ENCODE results near the gene OSBP2.

OSBP2 gene

DNA sequence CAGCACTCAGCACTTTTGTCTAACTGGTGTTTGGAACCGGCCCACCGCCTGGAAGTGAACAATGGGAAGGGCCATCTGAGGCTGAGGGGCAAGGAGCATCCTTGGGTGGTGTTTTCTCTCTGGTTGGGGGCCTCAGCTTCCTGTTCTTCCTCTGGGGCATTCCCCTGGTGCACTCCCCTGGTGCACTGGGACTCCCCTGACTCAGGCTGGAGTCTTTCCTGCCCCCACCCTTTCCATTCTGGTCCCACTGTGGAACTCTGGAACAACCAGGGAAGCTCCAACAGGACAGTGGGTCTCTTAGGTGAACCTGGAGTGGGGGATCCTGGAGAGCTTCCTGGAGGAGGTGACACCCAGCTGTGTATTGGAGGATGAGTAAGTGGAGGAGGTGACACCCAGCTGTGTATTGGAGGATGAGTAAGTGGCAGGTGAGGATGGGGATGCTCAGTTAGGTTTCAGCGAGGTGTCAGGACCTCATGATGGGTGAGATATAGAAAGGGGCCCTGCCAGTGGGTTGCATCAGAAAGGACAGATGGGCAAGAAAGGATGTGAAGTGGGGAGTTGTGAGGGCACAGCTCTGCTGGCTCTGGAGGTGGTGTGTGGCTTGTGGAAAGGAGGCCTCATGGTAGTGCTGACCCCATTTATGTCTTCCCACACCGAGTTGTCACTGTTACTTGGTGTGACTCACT lies 132.1 kb downstream of the OSBP2 start:
- Histone ChIP-seq H2BK120ac (ENCODE audit: low read depth, low read length) (no peak overlapping the region), H3K79me1 (ENCODE audit: low read length) (no peaks in the 10 kb centered on the region), H2BK5ac (ENCODE audit: low read length) (no peak overlapping the region), H3K18ac (ENCODE audit: low read length) (no peak overlapping the region), H2BK15ac (replicated peaks; ENCODE audit: low read depth) (no peak overlapping the region), H4K8ac (ENCODE audit: low read depth, low read length) (no peak overlapping the region), H3K4ac (ENCODE audit: low read depth, low read length) (no peak overlapping the region), H3K4me2 (ENCODE audit: low read length) (no peak overlapping the region), H3K4me1 (ENCODE audit: control insufficient read depth, low read depth, low read length) (no peaks in the 10 kb centered on the region), H3K23ac (ENCODE audit: low read length) (no peak overlapping the region), H3K79me2 (ENCODE audit: control insufficient read depth, insufficient read depth, low read length) (no peaks in the 10 kb centered on the region), H3K27me3 (ENCODE audit: insufficient read depth, low read length, poor library complexity) (peaks cover 13% of the 10 kb centered on the region), H3K56ac (ENCODE audit: low read length) (no peak overlapping the region), H2AK5ac (ENCODE audit: low read length) (no peak overlapping the region), H4K5ac (ENCODE audit: low read length) (no peak overlapping the region), H3K9ac (ENCODE audit: low read length) (no peak overlapping the region), H3K27ac (ENCODE audit: low read depth, low read length) (no peak overlapping the region), H3K4me3 (ENCODE audit: low read length) (no peak overlapping the region), H3K36me3 (ENCODE audit: control insufficient read depth, insufficient read depth, low read length) (no peaks in the 10 kb centered on the region)
- no peak for DNase-seq
- WGBS (ENCODE audit: extremely low coverage, insufficient coverage, low lambda C conversion rate), result no CpG with 5 or more reads among the region's 4 CpGs

DNA sequence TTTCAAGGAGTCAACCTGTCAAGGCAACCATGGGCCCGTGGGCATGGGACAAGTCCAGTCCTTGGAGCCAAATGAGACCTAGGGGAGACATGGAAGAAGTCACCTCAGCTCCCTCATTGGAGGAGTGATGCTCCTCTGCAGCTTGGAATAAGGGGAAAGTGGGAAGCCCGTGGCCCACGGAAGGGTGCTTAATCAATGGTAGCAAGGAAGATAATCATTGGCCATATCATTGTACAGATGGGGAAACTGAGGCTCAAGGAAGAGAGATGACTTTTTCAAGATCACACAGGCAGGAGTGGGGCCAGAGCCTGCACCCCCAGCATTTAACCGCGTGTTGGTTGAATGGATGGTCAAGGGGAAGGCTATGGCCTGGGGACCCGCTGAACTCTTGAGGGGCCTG lies 133.0 kb downstream of the OSBP2 start:
- H3K4me2 ChIP-seq (ENCODE audit: low read length), result no peak overlapping the region
- H3K4ac ChIP-seq (ENCODE audit: low read depth, low read length), result no peak overlapping the region
- no peaks in the 10 kb centered on the region for H3K79me1 ChIP-seq (ENCODE audit: low read length)
- no peak overlapping the region for H4K5ac ChIP-seq (ENCODE audit: low read length)
- no peak overlapping the region for H2BK120ac ChIP-seq (ENCODE audit: low read depth, low read length)
- peaks cover 6% of the 10 kb centered on the region for H3K27me3 ChIP-seq (ENCODE audit: insufficient read depth, low read length, poor library complexity)
- no peaks in the 10 kb centered on the region for H3K4me1 ChIP-seq (ENCODE audit: control insufficient read depth, low read depth, low read length)
- no peak overlapping the region for H3K18ac ChIP-seq (ENCODE audit: low read length)
- H3K36me3 ChIP-seq (ENCODE audit: control insufficient read depth, insufficient read depth, low read length), result no peaks in the 10 kb centered on the region
- no peak overlapping the region for H2BK15ac ChIP-seq (replicated peaks; ENCODE audit: low read depth)
- no peak overlapping the region for H2BK5ac ChIP-seq (ENCODE audit: low read length)
- H4K8ac ChIP-seq (ENCODE audit: low read depth, low read length), result no peak overlapping the region
- H3K9ac ChIP-seq (ENCODE audit: low read length), result no peak overlapping the region
- H3K23ac ChIP-seq (ENCODE audit: low read length), result no peak overlapping the region
- no peaks in the 10 kb centered on the region for H3K79me2 ChIP-seq (ENCODE audit: control insufficient read depth, insufficient read depth, low read length)
- WGBS (ENCODE audit: extremely low coverage, insufficient coverage, low lambda C conversion rate), result no CpG with 5 or more reads among the region's 6 CpGs
- no peak overlapping the region for H3K56ac ChIP-seq (ENCODE audit: low read length)
- no peak overlapping the region for H3K27ac ChIP-seq (ENCODE audit: low read depth, low read length)
- DNase-seq, result no peak
- H2AK5ac ChIP-seq (ENCODE audit: low read length), result no peak overlapping the region
- no peak overlapping the region for H3K4me3 ChIP-seq (ENCODE audit: low read length)

DNA sequence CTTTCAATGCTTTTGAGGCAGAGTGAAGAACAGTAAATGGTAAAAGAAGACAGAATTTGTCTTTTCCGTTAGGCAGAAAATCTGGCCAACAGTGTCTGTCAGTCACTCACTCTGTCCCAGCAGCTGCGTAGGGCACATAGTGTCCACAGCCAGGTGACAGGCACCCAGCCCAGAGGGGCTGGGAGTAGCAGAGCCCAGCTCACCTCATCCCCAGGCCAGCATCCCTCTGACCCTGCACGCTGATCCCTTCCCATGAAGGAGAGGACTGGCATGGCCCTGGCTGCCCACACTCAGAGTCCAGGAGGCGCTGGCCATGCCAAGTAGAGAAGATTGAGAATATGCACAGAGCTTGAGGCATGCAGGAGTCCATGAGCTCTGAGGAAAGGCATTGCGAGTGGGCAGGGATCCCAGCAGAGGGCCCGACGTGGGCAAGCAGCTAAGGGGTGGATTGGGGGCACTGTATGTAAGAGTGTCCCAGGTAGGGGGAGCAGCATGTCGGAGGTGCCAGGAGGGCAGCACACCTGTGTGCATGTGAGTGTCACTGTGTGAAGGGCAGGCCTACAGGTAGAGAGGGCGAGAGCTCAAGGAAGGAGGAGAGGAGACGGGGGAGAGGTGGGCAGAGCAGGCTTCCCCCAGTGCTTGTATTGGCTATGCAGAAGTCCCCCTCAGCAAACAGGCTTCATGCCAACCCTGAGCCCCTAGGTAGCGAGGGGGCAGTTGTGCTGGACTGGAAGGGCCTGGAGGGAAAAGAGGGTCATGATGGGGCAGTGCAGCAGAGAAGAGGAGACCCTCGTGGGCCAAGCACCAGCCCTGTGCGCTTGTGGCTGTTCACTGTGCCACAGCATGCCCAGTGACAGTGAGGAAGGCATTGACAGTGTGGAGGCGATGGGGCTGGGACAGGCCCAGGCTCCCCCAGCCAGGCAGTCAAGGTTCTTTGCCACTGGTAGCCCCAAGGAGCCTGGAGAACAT lies 133.8 kb downstream of the OSBP2 start:
- DNase-seq, result no peak

DNA sequence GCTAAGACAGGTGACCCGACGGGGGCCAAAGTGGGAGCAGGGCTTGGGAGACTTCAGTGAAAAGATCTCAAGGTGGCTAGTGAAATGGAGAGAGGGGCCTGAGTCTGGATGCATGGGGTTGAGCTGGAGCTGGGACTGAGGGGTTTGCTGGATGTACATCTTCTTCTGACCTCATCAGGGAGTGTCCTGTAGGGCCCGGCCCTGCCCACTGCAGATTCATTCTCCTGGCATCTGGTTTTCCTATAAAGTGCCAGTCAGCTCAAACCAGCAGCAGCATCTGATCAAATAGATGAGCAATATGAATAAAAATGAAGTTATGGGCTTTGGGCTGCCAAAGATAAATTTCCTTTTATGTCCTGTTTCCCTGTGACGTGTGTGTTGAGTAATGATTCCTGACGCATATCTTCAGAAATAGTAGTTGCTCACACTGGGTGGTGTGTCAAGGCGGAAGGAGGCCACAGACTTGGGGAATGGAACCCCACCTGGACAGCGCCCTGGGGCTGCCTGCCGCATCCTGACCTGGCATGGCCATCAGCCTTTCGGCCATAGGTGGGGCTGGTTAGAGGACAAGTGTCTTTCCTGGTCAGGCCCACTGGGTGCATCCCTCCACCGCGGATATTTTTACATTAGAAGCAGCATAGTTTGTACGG lies 135.4 kb downstream of the OSBP2 start:
- Histone ChIP-seq H3K23ac (ENCODE audit: low read length) (no peak overlapping the region), H4K5ac (ENCODE audit: low read length) (no peak overlapping the region), H3K56ac (ENCODE audit: low read length) (no peak overlapping the region), H3K27ac (ENCODE audit: low read depth, low read length) (no peak overlapping the region), H3K18ac (ENCODE audit: low read length) (no peak overlapping the region), H2BK15ac (replicated peaks; ENCODE audit: low read depth) (no peak overlapping the region), H3K79me1 (ENCODE audit: low read length) (no peaks in the 10 kb centered on the region), H3K4me2 (ENCODE audit: low read length) (no peak overlapping the region), H3K36me3 (ENCODE audit: control insufficient read depth, insufficient read depth, low read length) (no peaks in the 10 kb centered on the region), H3K4me1 (ENCODE audit: control insufficient read depth, low read depth, low read length) (no peaks in the 10 kb centered on the region), H3K9ac (ENCODE audit: low read length) (no peak overlapping the region), H4K8ac (ENCODE audit: low read depth, low read length) (no peak overlapping the region), H2BK5ac (ENCODE audit: low read length) (no peak overlapping the region), H3K4ac (ENCODE audit: low read depth, low read length) (no peak overlapping the region), H3K27me3 (ENCODE audit: insufficient read depth, low read length, poor library complexity) (no peaks in the 10 kb centered on the region), H2AK5ac (ENCODE audit: low read length) (no peak overlapping the region), H3K79me2 (ENCODE audit: control insufficient read depth, insufficient read depth, low read length) (no peaks in the 10 kb centered on the region), H3K4me3 (ENCODE audit: low read length) (no peak overlapping the region), H2BK120ac (ENCODE audit: low read depth, low read length) (no peak overlapping the region)
- no CpG with 5 or more reads among the region's 12 CpGs for WGBS (ENCODE audit: extremely low coverage, insufficient coverage, low lambda C conversion rate)
- DNase-seq, result no peak

More for the DNA sequence above, 133.8 kb downstream of the OSBP2 start:
- H3K4ac ChIP-seq (ENCODE audit: low read depth, low read length), result no peak overlapping the region
- H3K23ac ChIP-seq (ENCODE audit: low read length), result no peak overlapping the region
- H4K8ac ChIP-seq (ENCODE audit: low read depth, low read length), result no peak overlapping the region
- no peaks in the 10 kb centered on the region for H3K79me2 ChIP-seq (ENCODE audit: control insufficient read depth, insufficient read depth, low read length)
- no peak overlapping the region for H3K56ac ChIP-seq (ENCODE audit: low read length)
- H3K4me1 ChIP-seq (ENCODE audit: control insufficient read depth, low read depth, low read length), result no peaks in the 10 kb centered on the region
- H2BK120ac ChIP-seq (ENCODE audit: low read depth, low read length), result no peak overlapping the region
- no peak overlapping the region for H3K4me3 ChIP-seq (ENCODE audit: low read length)
- H3K27me3 ChIP-seq (ENCODE audit: insufficient read depth, low read length, poor library complexity), result peaks cover 2% of the 10 kb centered on the region
- no peak overlapping the region for H3K9ac ChIP-seq (ENCODE audit: low read length)
- H2BK15ac ChIP-seq (replicated peaks; ENCODE audit: low read depth), result no peak overlapping the region
- no peak overlapping the region for H3K27ac ChIP-seq (ENCODE audit: low read depth, low read length)
- no CpG with 5 or more reads among the region's 14 CpGs for WGBS (ENCODE audit: extremely low coverage, insufficient coverage, low lambda C conversion rate)
- no peak overlapping the region for H4K5ac ChIP-seq (ENCODE audit: low read length)
- no peaks in the 10 kb centered on the region for H3K36me3 ChIP-seq (ENCODE audit: control insufficient read depth, insufficient read depth, low read length)
- H2AK5ac ChIP-seq (ENCODE audit: low read length), result no peak overlapping the region
- H2BK5ac ChIP-seq (ENCODE audit: low read length), result no peak overlapping the region
- H3K79me1 ChIP-seq (ENCODE audit: low read length), result no peaks in the 10 kb centered on the region
- no peak overlapping the region for H3K4me2 ChIP-seq (ENCODE audit: low read length)
- no peak overlapping the region for H3K18ac ChIP-seq (ENCODE audit: low read length)

DNA sequence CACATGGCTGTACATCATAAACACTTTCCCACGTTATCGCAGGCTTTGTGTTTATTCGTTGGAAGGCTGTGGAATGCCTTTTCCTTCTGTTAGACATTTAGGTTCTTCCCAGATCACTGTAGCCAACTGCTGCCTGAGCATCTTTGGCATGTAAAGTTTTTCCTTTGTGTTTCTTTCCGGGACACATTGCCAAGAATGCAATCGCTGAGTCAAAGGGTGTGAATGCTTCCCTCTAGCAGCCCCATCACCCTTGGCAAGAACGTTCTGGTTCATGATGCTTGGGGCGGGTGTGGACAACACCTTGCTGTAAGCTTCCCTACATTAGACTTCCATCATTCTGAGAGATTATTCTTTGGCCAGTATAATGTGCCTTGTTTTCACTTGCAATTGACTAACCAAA lies 136.2 kb downstream of the OSBP2 start:
- Histone ChIP-seq H2BK15ac (replicated peaks; ENCODE audit: low read depth) (no peak overlapping the region), H3K36me3 (ENCODE audit: control insufficient read depth, insufficient read depth, low read length) (no peaks in the 10 kb centered on the region), H3K27ac (ENCODE audit: low read depth, low read length) (no peak overlapping the region), H3K79me2 (ENCODE audit: control insufficient read depth, insufficient read depth, low read length) (no peaks in the 10 kb centered on the region), H2BK5ac (ENCODE audit: low read length) (no peak overlapping the region), H3K79me1 (ENCODE audit: low read length) (no peaks in the 10 kb centered on the region), H3K9ac (ENCODE audit: low read length) (no peak overlapping the region), H3K27me3 (ENCODE audit: insufficient read depth, low read length, poor library complexity) (no peaks in the 10 kb centered on the region), H3K4me1 (ENCODE audit: control insufficient read depth, low read depth, low read length) (no peaks in the 10 kb centered on the region), H3K18ac (ENCODE audit: low read length) (no peak overlapping the region), H3K4me2 (ENCODE audit: low read length) (no peak overlapping the region), H3K23ac (ENCODE audit: low read length) (no peak overlapping the region), H2BK120ac (ENCODE audit: low read depth, low read length) (no peak overlapping the region), H4K5ac (ENCODE audit: low read length) (no peak overlapping the region), H4K8ac (ENCODE audit: low read depth, low read length) (no peak overlapping the region), H3K4me3 (ENCODE audit: low read length) (no peak overlapping the region), H3K56ac (ENCODE audit: low read length) (no peak overlapping the region), H3K4ac (ENCODE audit: low read depth, low read length) (no peak overlapping the region), H2AK5ac (ENCODE audit: low read length) (no peak overlapping the region)
- WGBS (ENCODE audit: extremely low coverage, insufficient coverage, low lambda C conversion rate), result no CpG with 5 or more reads among the region's 7 CpGs
- peak; percentile 30 for DNase-seq

All from mesendoderm (in vitro differentiated cells).